Lung (tissue), 12 donors: ENCODE data around the gene OR8A1. TPM values are rescaled to one million over a fixed set of nuclear protein-coding genes. Genes with fewer than 3 reads are reported as not detected.

Source experiments
- ATAC-seq: fragments of 200-7000 bp; cut with Tn5 transposase; one replicate; pipeline ENCODE4 v1.9.1; 2020; ENCODE audit warnings: moderate number of reproducible peaks; ENCODE audit not compliant: insufficient read depth, low FRiP score
- DNase-seq, 3 donors: peaks; one replicate each; pipeline ENCODE4 v3.0.0-alpha.2; 2013 to 2017
- H3K27ac ChIP-seq, 2 donors: one replicate each; pipeline ENCODE4 v1.5.1; 2013; ENCODE audit warnings: mild to moderate bottlenecking in 2 of 2, moderate library complexity in 2 of 2, control low read depth in 1 of 2, inconsistent platforms in 1 of 2, low read depth in 1 of 2, low read length in 1 of 2
- H3K27me3 ChIP-seq, 3 donors: one replicate each; pipeline ENCODE4 v1.5.1; 2013; ENCODE audit warnings: low read length in 2 of 3; ENCODE audit not compliant: control insufficient read depth in 3 of 3, insufficient read depth in 3 of 3
- H3K36me3 ChIP-seq, 4 donors: one replicate each; pipeline ENCODE4 v1.5.1; 2013; ENCODE audit warnings: low read length in 4 of 4, mild to moderate bottlenecking in 1 of 4, moderate library complexity in 1 of 4; ENCODE audit not compliant: control insufficient read depth in 4 of 4, insufficient read depth in 4 of 4
- H3K4me1 ChIP-seq, 5 donors: one replicate each; pipeline ENCODE4 v1.5.1; 2013; ENCODE audit warnings: low read length in 5 of 5, mild to moderate bottlenecking in 2 of 5, moderate library complexity in 1 of 5; ENCODE audit not compliant: control insufficient read depth in 5 of 5, insufficient read depth in 5 of 5
- H3K4me3 ChIP-seq: one replicate; pipeline ENCODE4 v1.5.1; 2013; ENCODE audit warnings: mild to moderate bottlenecking, control low read depth, moderate library complexity
- H3K9ac ChIP-seq, 2 donors: one replicate each; pipeline ENCODE4 v1.5.1; 2013; ENCODE audit warnings: low read length in 2 of 2, control low read depth in 1 of 2; ENCODE audit not compliant: insufficient read depth in 1 of 2
- H3K9me3 ChIP-seq, 4 donors: one replicate each; pipeline ENCODE4 v1.5.1; 2013; ENCODE audit warnings: low read length in 3 of 4, mild to moderate bottlenecking in 1 of 4, moderate library complexity in 1 of 4; ENCODE audit not compliant: control insufficient read depth in 4 of 4, insufficient read depth in 3 of 4
- CTCF ChIP-seq: IDR thresholded peaks from 2 replicates; pipeline ENCODE4 v1.5.1; 2012; ENCODE audit warnings: mild to moderate bottlenecking; ENCODE audit errors: control extremely low read depth, extremely low read depth
- WGBS, 2 donors: extraction: QIAGEN DNeasy Blood & Tissue Kit; methylation state at CpG; one replicate each; pipeline ENCODE4 v1.1.7; 2013; 5-methylcytosine and 5-hydroxymethylcytosine counted together
- polyA plus RNA-seq, 2 donors: library from polyadenylated mRNA; stranded (reverse); fragments of 200-250 nt; gene quantifications; one replicate each; pipeline ENCODE4 v1.2.1, GENCODE V29; 2013
- total RNA-seq, 2 donors: library from RNA; depleted of rRNA in 1 of 2; stranded (reverse); fragments of >200 nt in 1 of 2; gene quantifications; one replicate each; pipeline ENCODE4 v1.2.1, GENCODE V29; 2014 to 2021
- donor health status: control.
- donor health status: control.
- donor health status: Bipolar disorder and iron deficiency.
- donor health status: healthy.
- donor health status: DM: yes; HTN: yes; CAD: no.

The OR8A1 gene
- total and polyA plus RNA-seq, 4 donors = not detected

- Histone ChIP-seq H3K9me3 (no peaks in the 10 kb centered on the region), H3K27me3 (no peaks in the 10 kb centered on the region), H3K4me1 (peaks cover 0 to 3% (median 0%) of the 10 kb centered on the region in 5 donors), H3K4me3 (no peak overlapping the region), H3K27ac (peak overlapping the region in 1 of 2 donors; percentile 20), H3K9ac (no peak overlapping the region), H3K36me3 (no peaks in the 10 kb centered on the region)
- 56 to 82% methylated on average over 4 of the region's 4 CpGs for WGBS, 2 donors
- DNase-seq (peak; percentile 16 to 50 (median 26)), ATAC-seq (no peak)
- TF ChIP-seq CTCF = no peak
Measured at GRCh38 chr11:124584681-124585372, 15.0 kb downstream of the OR8A1 start.

GRCh38 chr11:124586238-124586860 lies 16.6 kb downstream of the OR8A1 start:
- Histone ChIP-seq H3K4me1 (peaks cover 0 to 3% (median 0%) of the 10 kb centered on the region in 5 donors), H3K27ac (no peak overlapping the region), H3K9ac (no peak overlapping the region), H3K27me3 (no peaks in the 10 kb centered on the region), H3K36me3 (no peaks in the 10 kb centered on the region), H3K9me3 (no peaks in the 10 kb centered on the region), H3K4me3 (no peak overlapping the region)
- WGBS, 2 donors = 41 to 52% methylated on average over 3 of the region's 3 CpGs
- ATAC-seq (no peak), DNase-seq (peak; percentile 58 to 80 (median 65))
- TF ChIP-seq CTCF = peak; percentile 50

GRCh38 chr11:124591430-124591829 lies 21.6 kb downstream of the OR8A1 start:
- H3K9ac ChIP-seq = no peak overlapping the region
- H3K36me3 ChIP-seq = no peaks in the 10 kb centered on the region
- ATAC-seq (no peak), DNase-seq (peak in 1 of 3 donors; percentile 15)
- 64 to 83% methylated on average over 2 of the region's 2 CpGs for WGBS, 2 donors
- no peak overlapping the region for H3K4me3 ChIP-seq
- no peaks in the 10 kb centered on the region for H3K27me3 ChIP-seq
- no peaks in the 10 kb centered on the region for H3K9me3 ChIP-seq
- no peak overlapping the region for H3K27ac ChIP-seq
- no peaks in the 10 kb centered on the region for H3K4me1 ChIP-seq
- TF ChIP-seq CTCF = no peak
